Measurements from ENCODE around the gene PGLYRP4. TPM values are rescaled to one million over a fixed set of nuclear protein-coding genes. Genes with fewer than 3 reads are reported as not detected.

PGLYRP4 gene
- total RNA-seq, 4 donors from 2014 or later, result not detected

- DNase-seq (no peak), ATAC-seq (no peak)
- in situ Hi-C loops (cut with MboI; ENCODE audit: low sequenced_read_pairs in 4 of 4) (loop anchor here in 2 of 4 donors (10.0 to 25.0 kb wide), 3 partner anchors 136 to 654 kb away; partner anchors contain the start of gene INTS3 (in 1 of the 2)), intact Hi-C loops (cut with DNase I; ENCODE audit: low total_unique reads) (loop anchor here (5.0 to 10.0 kb wide), 3 partner anchors 34 to 386 kb away; partner anchors contain the start of genes S100A2 and S100A8)
- H3K4me1 ChIP-seq, result peaks cover 5 to 16% of the 10 kb centered on the region in 2 donors
- no peaks in the 10 kb centered on the region for H3K27me3 ChIP-seq
- peak overlapping the region in 1 of 4 donors; percentile 25 for H3K27ac ChIP-seq
- no peaks in the 10 kb centered on the region for H3K9me3 ChIP-seq
- H3K36me3 ChIP-seq, result no peaks in the 10 kb centered on the region
- TF ChIP-seq CTCF (IDR thresholded peaks at IDR 0.05 in 4 of 5, conservative IDR thresholded peaks at IDR 0.05 in 1 of 5), result no peak
- no peak for TF ChIP-seq POLR2A (IDR thresholded peaks at IDR 0.05)
- peak overlapping the region in 1 of 4 donors; percentile 14 for H3K4me3 ChIP-seq
Observed at GRCh38 chr1:153358691-153358975, 10.0 kb upstream of the PGLYRP4 start.

- Histone ChIP-seq H3K4me3 (peak within 1 kb of the TSS in 1 of 4 donors; percentile 14), H3K4me1 (peaks cover 5 to 16% of the 10 kb centered on the region in 2 donors), H3K27me3 (no peaks in the 10 kb centered on the region), H3K9me3 (no peaks in the 10 kb centered on the region), H3K27ac (peak within 1 kb of the TSS in 3 of 4 donors; percentile 25 to 55 (median 50)), H3K36me3 (no peaks in the 10 kb centered on the region)
- ATAC-seq (peak in 1 of 2 donors; percentile 35), DNase-seq (no peak)
- intact Hi-C loops (cut with DNase I; ENCODE audit: low total_unique reads), result loop anchor here (5.0 to 10.0 kb wide), 3 partner anchors 34 to 387 kb away; partner anchors contain the start of genes S100A2 and S100A8
- in situ Hi-C loops (cut with MboI; ENCODE audit: low sequenced_read_pairs in 4 of 4), result loop anchor here in 2 of 4 donors (10.0 to 25.0 kb wide), 3 partner anchors 137 to 654 kb away; partner anchors contain the start of gene INTS3 (in 1 of the 2)
- TF ChIP-seq CTCF (IDR thresholded peaks at IDR 0.05 in 4 of 5, conservative IDR thresholded peaks at IDR 0.05 in 1 of 5) (no peak), POLR2A (IDR thresholded peaks at IDR 0.05) (peak in 1 of 2 donors; percentile 19)
Observed at GRCh38 chr1:153357853-153358690, 9.4 kb upstream of the PGLYRP4 start, which contains the start of gene S100A9. TSS of gene S100A9 (plus strand) at chr1:153357854. CDS start at chr1:153358284, 430 bp downstream.

- DNase-seq (peak; percentile 57 to 75), ATAC-seq (peak; percentile 72 to 81)
- Histone ChIP-seq H3K36me3 (no peaks in the 10 kb centered on the region), H3K9me3 (no peaks in the 10 kb centered on the region), H3K4me1 (peaks cover 5 to 16% of the 10 kb centered on the region in 2 donors), H3K27me3 (no peaks in the 10 kb centered on the region), H3K27ac (peak overlapping the region in 3 of 4 donors; percentile 18 to 49 (median 25)), H3K4me3 (no peak overlapping the region)
- no peak for TF ChIP-seq CTCF (IDR thresholded peaks at IDR 0.05 in 4 of 5, conservative IDR thresholded peaks at IDR 0.05 in 1 of 5)
- in situ Hi-C loops (cut with MboI; ENCODE audit: low sequenced_read_pairs in 4 of 4) (loop anchor here in 2 of 4 donors (10.0 to 25.0 kb wide), 3 partner anchors 138 to 655 kb away; partner anchors contain the start of gene INTS3 (in 1 of the 2)), intact Hi-C loops (cut with DNase I; ENCODE audit: low total_unique reads) (loop anchor here (5.0 to 10.0 kb wide), 3 partner anchors 35 to 388 kb away; partner anchors contain the start of genes S100A2 and S100A8)
Observed at GRCh38 chr1:153357076-153357852, 8.6 kb upstream of the PGLYRP4 start.

- no peaks in the 10 kb centered on the region for H3K27me3 ChIP-seq
- DNase-seq, result no peak
- H3K36me3 ChIP-seq, result no peaks in the 10 kb centered on the region
- TF ChIP-seq POLR2A (IDR thresholded peaks at IDR 0.05) (no peak), CTCF (IDR thresholded peaks at IDR 0.05 in 4 of 5, conservative IDR thresholded peaks at IDR 0.05 in 1 of 5) (no peak)
- in situ Hi-C loops (cut with MboI; ENCODE audit: low sequenced_read_pairs in 4 of 4) (loop anchor here in 2 of 4 donors (10.0 to 25.0 kb wide), 3 partner anchors 138 to 656 kb away; partner anchors contain the start of gene INTS3 (in 1 of the 2)), intact Hi-C loops (cut with DNase I; ENCODE audit: low total_unique reads) (loop anchor here (5.0 to 10.0 kb wide), 3 partner anchors 36 to 388 kb away; partner anchors contain the start of genes S100A2 and S100A8)
- H3K4me3 ChIP-seq, result no peak overlapping the region
- H3K9me3 ChIP-seq, result no peaks in the 10 kb centered on the region
- H3K27ac ChIP-seq, result no peak overlapping the region
- no peak for ATAC-seq
- peaks cover 5 to 16% of the 10 kb centered on the region in 2 donors for H3K4me1 ChIP-seq
Observed at GRCh38 chr1:153356392-153357075, 7.9 kb upstream of the PGLYRP4 start.

Measured in gastrocnemius medialis (tissue), 4 donors.